Fibroblast of lung (primary cell): Measurements from ENCODE around the gene UBTF.

Source experiments
- CTCF ChIP-seq, 2 donors: IDR thresholded peaks in 1 of 2; conservative IDR thresholded peaks in 1 of 2; 1 replicate in 1 of 2; 2 replicates in 1 of 2; pipeline ENCODE4 v1.5.1; 2011 to 2012; ENCODE audit warnings: low read length in 2 of 2, control low read depth in 1 of 2, inconsistent platforms in 1 of 2, low read depth in 1 of 2, mild to moderate bottlenecking in 1 of 2
- EZH2 ChIP-seq: IDR thresholded peaks from 2 replicates; pipeline ENCODE4 v1.5.1; 2012; ENCODE audit warnings: low read length, control low read depth, mild to moderate bottlenecking; ENCODE audit errors: missing control alignments

- TF ChIP-seq CTCF (conservative IDR thresholded peaks at IDR 0.05 in 1 of 2, IDR thresholded peaks at IDR 0.05 in 1 of 2; ENCODE audit: low read depth in 1 of 2, low read length in 2 of 2) (no peak), EZH2 (no peak)
These were observed 5.3 kb downstream of the UBTF start for GRCh38 chr17:44214230-44214494.
